T-helper 1 cell treated with Interleukin-12 subunit alpha and Interleukin-12 subunit beta and Interleukin-4 antibody, amounts not matched to agents 30 μg/mL and 1 μg/mL, for 36 hours (primary cell): ENCODE data around the gene RTN4RL1.
"Not testable (repeated sequence)": the region's sequence is repeated elsewhere in the genome, so short reads cannot be mapped to it uniquely, and the experiment has no call there.

ENCODE experiments used
- H3K27ac Mint-ChIP-seq: one replicate; pipeline ENCODE4 v1.8.0; 2021; ENCODE audit warnings: mild to moderate bottlenecking, mixed read lengths
- H3K27me3 Mint-ChIP-seq: one replicate; pipeline ENCODE4 v1.8.0; 2021; ENCODE audit warnings: low read depth, mixed read lengths
- H3K36me3 Mint-ChIP-seq: one replicate; pipeline ENCODE4 v1.8.0; 2021; ENCODE audit warnings: low read depth, mixed read lengths
- H3K4me1 Mint-ChIP-seq: one replicate; pipeline ENCODE4 v1.8.0; 2021; ENCODE audit warnings: low read depth, mixed read lengths
- H3K4me3 Mint-ChIP-seq: one replicate; pipeline ENCODE4 v1.8.0; 2021; ENCODE audit warnings: mild to moderate bottlenecking, moderate library complexity, mixed read lengths
- H3K9me3 Mint-ChIP-seq: one replicate; pipeline ENCODE4 v1.8.0; 2021; ENCODE audit warnings: mixed read lengths

Gene RTN4RL1

DNA sequence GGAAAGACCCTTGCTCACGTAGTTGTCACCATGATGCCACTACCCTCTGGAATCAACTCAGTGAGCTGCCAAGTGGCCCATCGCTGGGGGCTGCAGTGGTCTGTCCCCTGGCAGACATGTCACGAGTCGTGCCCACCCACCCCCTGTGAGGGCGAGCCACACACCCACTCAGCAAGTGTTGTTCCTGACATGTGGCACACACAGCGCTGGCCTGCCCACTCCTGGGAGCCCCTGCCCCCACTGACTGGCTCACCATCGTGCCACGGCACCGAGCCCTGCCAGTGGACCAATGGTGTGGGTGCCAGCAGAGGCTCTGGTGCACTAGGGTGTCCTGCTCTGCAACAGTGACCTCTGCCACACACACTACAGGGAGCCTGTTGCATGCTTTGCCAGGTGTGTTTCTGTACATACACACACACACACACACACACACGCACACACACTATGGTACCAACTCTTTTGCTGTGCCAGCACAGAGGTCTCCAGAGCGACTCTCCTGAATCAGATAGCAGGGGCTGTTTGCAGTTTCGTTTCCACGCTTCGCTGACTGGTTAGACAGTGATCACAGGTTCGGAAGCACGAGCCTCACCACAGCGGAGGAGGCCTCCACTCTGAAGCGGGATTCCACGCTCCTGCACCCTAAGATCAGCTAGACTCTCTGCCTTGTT lies 7.7 kb downstream of the RTN4RL1 start:
- Mint-ChIP-seq H3K4me1 (peaks cover 2% of the 10 kb centered on the region), H3K27ac (no peak overlapping the region), H3K4me3 (no peak overlapping the region), H3K36me3 (no peaks in the 10 kb centered on the region), H3K27me3 (peaks cover 44% of the 10 kb centered on the region), H3K9me3 (no peaks in the 10 kb centered on the region)

DNA sequence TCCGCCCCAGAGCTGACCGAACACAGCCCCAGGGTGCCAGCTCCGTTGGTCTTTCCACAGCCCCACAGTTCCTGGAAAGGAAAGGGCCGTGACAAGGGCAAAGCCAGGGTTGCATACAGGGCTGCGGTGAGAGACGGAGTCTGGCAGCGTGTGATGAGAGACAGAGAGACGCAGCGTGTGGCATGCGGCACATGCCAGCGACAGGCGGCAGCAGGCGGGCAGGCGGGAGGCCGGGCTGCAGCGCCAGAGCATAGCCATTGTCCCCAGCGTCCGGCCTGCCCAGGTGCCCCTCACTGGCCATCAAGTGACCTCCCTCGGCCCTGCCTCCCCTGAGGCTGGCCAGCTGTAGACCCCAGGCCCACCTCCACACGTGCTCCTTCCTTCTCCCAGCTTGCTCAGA lies 8.6 kb downstream of the RTN4RL1 start:
- no peak overlapping the region for H3K27ac Mint-ChIP-seq
- H3K36me3 Mint-ChIP-seq, result no peaks in the 10 kb centered on the region
- H3K27me3 Mint-ChIP-seq, result peaks cover 49% of the 10 kb centered on the region
- H3K9me3 Mint-ChIP-seq, result no peaks in the 10 kb centered on the region
- H3K4me3 Mint-ChIP-seq, result no peak overlapping the region
- peaks cover 3% of the 10 kb centered on the region for H3K4me1 Mint-ChIP-seq

DNA sequence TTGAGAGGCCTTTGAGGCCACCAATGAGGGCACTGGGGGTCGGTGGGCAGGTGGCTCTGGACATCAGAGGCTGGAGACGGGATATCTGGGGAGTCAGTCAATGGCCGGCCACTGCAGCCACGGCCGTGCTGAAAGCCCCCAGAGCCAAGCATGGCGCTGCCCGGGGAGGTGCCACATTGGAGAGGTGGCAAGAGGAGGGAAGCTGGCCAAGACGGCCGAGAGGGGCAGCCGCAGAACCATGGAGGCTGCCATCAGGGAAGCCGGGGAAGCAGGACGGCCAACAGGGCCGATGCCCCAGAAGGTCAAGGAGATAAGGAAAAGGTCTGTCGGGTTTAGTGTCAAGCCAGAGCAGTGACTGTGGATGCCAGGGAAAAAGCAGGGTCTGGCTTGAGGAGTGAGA lies 9.8 kb downstream of the RTN4RL1 start:
- no peaks in the 10 kb centered on the region for H3K36me3 Mint-ChIP-seq
- H3K27me3 Mint-ChIP-seq, result peaks cover 42% of the 10 kb centered on the region
- H3K4me3 Mint-ChIP-seq, result no peak overlapping the region
- H3K27ac Mint-ChIP-seq, result no peak overlapping the region
- peaks cover 3% of the 10 kb centered on the region for H3K4me1 Mint-ChIP-seq
- no peaks in the 10 kb centered on the region for H3K9me3 Mint-ChIP-seq

DNA sequence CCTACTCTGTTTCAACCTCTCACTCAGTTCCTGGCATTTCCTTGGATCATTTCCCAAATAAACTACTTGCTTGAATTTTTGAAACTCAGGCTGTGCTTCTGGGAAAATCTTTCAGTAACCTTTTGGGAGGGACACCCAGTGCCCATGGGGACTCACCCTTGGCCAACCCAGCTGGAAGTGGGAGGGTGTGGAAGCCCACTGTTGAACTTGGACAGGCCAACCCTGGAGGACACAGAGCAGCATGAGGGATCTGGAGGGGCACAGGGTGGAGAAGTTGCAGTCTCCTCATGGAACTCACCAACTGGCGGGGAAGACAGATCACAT lies 11.2 kb downstream of the RTN4RL1 start:
- Mint-ChIP-seq H3K4me1 (peaks cover 3% of the 10 kb centered on the region), H3K9me3 (no peaks in the 10 kb centered on the region), H3K27me3 (peaks cover 29% of the 10 kb centered on the region), H3K27ac (no peak overlapping the region), H3K4me3 (no peak overlapping the region), H3K36me3 (no peaks in the 10 kb centered on the region)

DNA sequence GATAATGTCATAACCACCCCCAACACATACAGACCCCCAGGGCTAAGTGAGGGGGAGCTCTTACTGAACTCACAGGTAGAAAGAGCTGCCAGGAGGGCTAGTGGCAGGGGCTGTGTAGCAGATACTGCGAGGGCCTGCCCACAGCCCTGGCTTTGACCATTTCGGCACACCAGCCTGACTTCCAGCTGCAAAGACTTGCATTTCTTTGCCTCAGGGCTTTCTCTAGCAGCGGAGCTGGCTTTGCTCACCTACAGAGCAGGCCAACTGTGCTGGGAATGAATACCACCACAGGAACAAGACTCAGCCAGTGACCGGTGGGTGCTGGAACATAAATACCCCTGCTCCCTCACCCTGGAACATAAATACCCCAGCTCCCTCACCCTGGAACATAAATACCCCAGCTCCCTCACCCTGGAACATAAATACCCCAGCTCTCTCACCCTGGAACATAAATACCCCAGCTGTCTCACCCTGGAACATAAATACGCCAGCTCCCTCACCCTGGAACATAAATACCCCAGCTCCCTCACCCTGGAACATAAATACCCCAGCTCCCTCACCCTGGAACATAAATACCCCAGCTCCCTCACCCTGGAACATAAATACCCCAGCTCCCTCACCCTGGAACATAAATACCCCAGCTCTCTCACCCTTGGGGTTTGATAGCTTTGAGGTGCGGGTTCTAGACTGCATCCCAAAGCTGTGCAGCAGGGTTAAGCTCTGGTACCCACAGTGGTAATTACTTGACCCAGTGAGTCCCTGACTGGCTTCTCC lies 11.7 kb downstream of the RTN4RL1 start:
- not testable (repeated sequence) for H3K36me3 Mint-ChIP-seq, H3K9me3 Mint-ChIP-seq, H3K27ac Mint-ChIP-seq, H3K4me1 Mint-ChIP-seq, H3K4me3 Mint-ChIP-seq
- H3K27me3 Mint-ChIP-seq, result peaks cover 26% of the 10 kb centered on the region

DNA sequence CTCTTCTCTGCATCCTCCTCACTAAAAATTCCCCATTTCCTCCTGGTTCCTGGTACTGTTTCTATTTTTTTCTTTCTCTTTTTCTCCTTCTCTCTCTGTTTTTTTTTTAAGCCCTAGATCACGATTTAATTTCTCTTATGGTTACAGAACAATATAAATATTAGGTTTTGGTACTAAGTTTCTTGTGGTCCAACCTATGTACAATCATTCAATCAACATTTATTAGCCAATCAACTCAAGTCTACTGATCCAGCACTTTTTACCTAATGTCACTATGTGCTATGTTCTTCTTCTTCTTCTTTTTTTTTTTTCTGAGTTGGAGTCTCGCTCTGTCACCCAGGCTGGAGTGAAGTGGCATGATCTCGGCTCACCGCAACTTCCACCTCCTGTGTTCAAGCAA lies 12.6 kb downstream of the RTN4RL1 start:
- H3K4me3 Mint-ChIP-seq, result no peak overlapping the region
- no peaks in the 10 kb centered on the region for H3K36me3 Mint-ChIP-seq
- H3K27ac Mint-ChIP-seq, result no peak overlapping the region
- peaks cover 17% of the 10 kb centered on the region for H3K27me3 Mint-ChIP-seq
- H3K9me3 Mint-ChIP-seq, result no peaks in the 10 kb centered on the region
- H3K4me1 Mint-ChIP-seq, result peaks cover 3% of the 10 kb centered on the region

DNA sequence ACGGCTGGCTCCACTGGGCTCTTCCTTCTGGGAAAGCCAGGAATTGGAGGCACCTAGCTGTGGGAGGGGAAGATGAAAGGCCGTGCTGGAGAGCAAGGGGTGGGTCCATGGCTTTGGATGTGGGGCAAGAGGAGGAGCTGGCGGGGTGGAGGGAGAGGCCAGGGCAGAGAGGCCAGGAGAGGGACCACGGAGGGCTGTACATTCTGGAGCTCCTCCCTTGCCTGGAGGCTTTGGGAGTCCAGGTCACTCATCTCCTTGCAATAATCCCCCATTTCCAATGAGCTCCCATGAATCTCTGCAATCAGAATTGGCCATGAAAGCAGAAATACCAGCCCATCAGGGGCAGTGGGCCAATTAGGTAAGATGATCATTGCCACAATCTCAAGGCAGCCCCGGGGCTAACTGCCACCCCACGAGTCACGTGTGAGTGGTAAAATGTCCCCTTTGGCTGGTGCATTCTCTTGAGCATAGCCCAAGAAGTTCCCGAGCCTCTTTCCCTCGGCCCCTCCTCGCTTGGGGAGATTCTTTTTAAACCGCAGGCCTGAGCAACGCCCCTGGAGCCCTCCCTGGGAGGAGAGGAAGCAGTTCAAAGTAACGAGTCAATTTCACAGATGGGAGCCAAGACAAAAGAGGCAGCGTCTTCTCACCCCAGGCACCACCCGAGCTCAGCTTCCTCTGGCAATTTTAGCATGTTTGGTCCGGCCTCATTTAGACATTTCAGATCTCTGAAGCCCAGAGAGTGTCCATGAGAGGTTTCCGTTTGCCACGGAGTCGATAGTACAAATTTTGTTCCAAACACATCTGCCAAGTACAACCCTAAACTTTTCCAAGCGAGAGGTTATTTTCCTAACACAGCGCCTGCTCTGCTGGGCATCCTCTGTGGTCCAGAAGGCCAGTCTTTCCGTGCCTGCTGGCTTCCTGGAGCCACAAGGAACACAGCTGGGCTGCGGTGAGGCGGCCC lies 13.4 kb downstream of the RTN4RL1 start:
- H3K36me3 Mint-ChIP-seq, result no peaks in the 10 kb centered on the region
- peaks cover 3% of the 10 kb centered on the region for H3K4me1 Mint-ChIP-seq
- no peaks in the 10 kb centered on the region for H3K9me3 Mint-ChIP-seq
- H3K27ac Mint-ChIP-seq, result no peak overlapping the region
- peaks cover 17% of the 10 kb centered on the region for H3K27me3 Mint-ChIP-seq
- H3K4me3 Mint-ChIP-seq, result no peak overlapping the region

DNA sequence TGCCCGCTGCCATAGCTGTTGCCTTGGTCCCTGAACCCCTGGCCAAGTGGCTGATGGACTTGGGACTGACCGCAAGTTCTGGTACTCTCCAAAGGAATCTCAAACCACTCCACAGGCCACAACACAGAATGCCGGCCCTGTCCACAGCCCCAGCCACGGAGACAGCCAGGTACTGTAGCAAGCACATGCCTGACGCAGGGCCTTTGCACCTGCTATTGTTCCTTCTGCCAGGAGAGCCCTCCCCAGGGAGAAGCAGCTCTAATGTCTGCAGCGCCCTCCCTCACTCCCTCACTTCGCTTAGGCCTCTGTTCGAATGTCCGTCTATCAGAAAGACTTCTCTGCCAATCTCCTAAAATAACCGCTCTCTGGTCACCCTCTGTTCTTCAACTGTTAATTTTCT lies 15.4 kb downstream of the RTN4RL1 start:
- H3K36me3 Mint-ChIP-seq, result no peaks in the 10 kb centered on the region
- H3K4me1 Mint-ChIP-seq, result peaks cover 3% of the 10 kb centered on the region
- no peak overlapping the region for H3K4me3 Mint-ChIP-seq
- H3K27me3 Mint-ChIP-seq, result peaks cover 17% of the 10 kb centered on the region
- H3K27ac Mint-ChIP-seq, result no peak overlapping the region
- H3K9me3 Mint-ChIP-seq, result no peaks in the 10 kb centered on the region

DNA sequence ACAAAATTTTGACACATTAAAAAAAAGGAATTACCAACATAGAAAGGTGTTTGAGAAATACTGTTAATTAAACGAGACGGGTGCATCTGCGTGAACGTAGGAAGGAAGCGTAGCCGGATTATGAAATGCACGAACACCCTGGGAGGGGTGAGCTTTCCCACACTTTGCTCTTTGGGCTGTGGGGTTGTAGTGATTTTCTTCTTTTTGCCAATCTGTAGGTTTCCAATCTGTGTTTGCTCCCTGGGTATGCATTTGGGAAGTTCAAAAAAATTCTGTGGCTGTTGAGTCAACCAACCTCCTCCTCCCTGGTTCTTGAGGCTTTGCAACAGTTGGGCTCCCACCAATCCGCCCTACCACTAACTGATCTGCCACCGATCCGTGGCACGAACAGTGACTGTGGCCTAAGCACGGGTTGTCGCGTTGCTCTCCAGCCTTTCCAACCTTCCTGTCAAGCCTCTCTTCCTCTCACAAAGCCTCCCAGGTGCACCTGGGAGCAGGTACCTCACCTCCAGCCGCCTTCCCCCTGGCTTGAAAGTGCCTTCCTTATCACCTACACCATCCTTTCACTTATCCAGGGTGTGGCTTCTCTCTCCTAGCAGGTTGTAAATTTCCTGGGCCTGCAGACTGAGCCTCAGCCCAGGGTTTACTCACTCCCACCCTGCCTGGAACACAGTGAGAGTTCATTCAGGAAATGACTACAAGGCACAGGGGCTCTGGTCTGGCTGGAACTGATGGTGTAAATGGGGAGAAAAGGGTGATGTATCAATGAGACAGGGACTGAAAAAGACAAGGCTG lies 16.6 kb downstream of the RTN4RL1 start:
- Mint-ChIP-seq H3K9me3 (no peaks in the 10 kb centered on the region), H3K27me3 (peaks cover 14% of the 10 kb centered on the region), H3K4me1 (peaks cover 3% of the 10 kb centered on the region), H3K27ac (no peak overlapping the region), H3K36me3 (no peaks in the 10 kb centered on the region), H3K4me3 (no peak overlapping the region)

DNA sequence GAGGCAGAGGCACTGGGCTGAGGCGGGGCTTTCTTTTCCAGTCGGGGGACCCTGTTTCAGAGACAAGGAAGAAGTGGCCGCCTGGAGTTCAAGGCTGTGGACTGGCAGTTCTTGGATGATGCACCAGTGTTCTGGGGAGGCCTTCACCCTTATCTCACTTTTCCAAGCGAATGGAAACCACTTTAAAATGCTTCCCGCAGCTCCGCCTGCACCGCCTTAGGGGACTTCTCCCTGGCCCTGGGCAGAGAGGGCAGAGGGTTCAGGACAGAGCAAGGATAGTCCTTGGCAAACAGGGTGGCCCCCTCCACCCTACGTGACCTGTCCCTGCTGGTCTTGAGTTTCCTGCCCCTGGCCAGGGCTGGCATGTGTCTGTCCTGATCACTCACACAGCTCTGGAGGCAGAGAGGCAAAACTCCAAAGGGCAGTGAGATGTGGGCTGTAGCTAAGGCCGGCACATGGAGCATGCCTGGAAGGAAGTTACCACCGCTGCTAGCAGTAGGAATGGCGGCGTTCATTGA lies 20.6 kb downstream of the RTN4RL1 start:
- no peaks in the 10 kb centered on the region for H3K36me3 Mint-ChIP-seq
- peaks cover 3% of the 10 kb centered on the region for H3K27me3 Mint-ChIP-seq
- H3K27ac Mint-ChIP-seq, result no peak overlapping the region
- H3K9me3 Mint-ChIP-seq, result no peaks in the 10 kb centered on the region
- no peaks in the 10 kb centered on the region for H3K4me1 Mint-ChIP-seq
- H3K4me3 Mint-ChIP-seq, result no peak overlapping the region

DNA sequence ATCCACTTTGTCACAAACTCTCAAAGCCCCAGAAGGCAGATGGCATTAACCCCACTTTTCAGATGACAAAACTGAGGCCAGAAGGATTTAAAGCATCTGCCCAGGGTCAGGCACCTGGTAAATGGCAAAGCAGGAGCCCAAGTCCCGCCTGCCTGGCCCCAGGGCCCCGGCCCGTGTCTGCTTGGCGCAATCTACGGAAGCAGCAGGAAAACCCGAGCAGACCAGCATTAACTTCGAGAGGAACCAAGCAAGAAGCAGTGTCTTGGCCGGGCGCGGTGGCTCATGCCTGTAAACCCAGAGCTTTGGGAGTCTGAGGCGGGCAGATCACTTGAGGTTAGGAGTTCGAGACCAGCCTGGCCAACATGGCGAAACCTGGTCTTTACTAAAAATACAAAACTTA lies 21.6 kb downstream of the RTN4RL1 start:
- no peaks in the 10 kb centered on the region for H3K4me1 Mint-ChIP-seq
- no peaks in the 10 kb centered on the region for H3K9me3 Mint-ChIP-seq
- H3K4me3 Mint-ChIP-seq, result no peak overlapping the region
- H3K27ac Mint-ChIP-seq, result no peak overlapping the region
- peaks cover 12% of the 10 kb centered on the region for H3K27me3 Mint-ChIP-seq
- H3K36me3 Mint-ChIP-seq, result no peaks in the 10 kb centered on the region

DNA sequence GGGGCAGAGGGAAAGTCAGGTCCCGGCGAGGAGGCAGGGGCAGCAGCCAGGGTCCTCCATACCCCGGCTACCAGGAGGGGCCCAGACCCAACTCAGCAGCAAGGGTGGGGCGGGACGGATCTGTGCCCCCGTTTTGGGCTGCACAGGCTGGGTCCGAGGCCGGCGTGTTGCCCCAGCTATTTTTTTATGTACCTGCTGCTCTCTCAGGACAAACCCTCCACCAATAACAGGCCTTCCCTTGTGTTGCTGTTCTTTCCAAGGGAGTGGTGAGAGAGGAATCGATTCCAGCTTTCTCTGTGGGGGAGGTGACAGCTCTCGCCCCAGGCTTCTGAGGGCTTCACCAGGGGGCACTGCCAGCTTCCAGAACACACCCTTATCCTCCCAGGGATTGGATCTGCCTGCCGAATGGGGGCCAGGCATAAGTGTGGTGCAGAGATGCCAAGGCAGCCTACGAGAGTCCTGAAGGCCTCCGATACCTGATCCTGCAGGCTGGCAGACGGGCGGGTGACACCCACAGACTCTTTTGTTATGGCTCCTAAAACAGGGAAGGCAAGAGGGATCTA lies 22.3 kb downstream of the RTN4RL1 start:
- no peaks in the 10 kb centered on the region for H3K36me3 Mint-ChIP-seq
- H3K4me1 Mint-ChIP-seq, result no peaks in the 10 kb centered on the region
- no peak overlapping the region for H3K4me3 Mint-ChIP-seq
- H3K9me3 Mint-ChIP-seq, result no peaks in the 10 kb centered on the region
- no peak overlapping the region for H3K27ac Mint-ChIP-seq
- H3K27me3 Mint-ChIP-seq, result peaks cover 12% of the 10 kb centered on the region

DNA sequence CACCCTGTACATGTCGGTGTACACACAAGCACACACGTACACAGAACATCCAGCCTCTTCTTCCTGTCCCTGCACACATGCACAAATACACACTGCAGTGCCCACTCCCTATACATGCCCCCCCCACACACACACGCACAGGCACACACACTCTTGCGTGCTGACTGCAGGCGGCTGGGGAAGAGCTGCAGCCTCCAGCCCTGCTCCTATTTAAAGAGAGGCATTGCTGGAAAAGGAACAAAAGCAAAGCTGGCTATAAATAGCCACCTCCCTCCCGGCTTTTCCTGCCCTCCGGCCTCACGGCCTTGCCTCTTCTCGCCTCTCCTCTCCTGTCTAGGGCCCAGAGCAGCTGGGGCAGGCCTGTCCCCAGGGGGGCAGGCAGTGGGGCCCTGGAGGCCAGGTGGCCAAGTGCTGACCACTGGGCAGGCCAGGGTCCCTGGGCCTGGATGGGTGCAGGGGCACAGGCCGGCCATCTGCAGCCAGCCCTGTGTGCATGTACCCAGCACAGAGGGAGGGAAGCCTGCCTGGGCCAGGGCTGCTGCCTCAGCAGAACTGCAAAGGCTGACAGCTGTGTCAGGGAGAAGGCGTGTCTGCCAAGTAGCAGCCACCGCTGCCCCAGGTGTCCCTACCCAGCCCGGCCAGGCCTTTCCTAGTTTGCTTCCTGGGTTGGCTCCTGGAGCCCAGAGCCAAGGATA lies 25.4 kb downstream of the RTN4RL1 start:
- no peaks in the 10 kb centered on the region for H3K4me1 Mint-ChIP-seq
- H3K27me3 Mint-ChIP-seq, result peaks cover 36% of the 10 kb centered on the region
- peak overlapping the region; percentile 16 for H3K4me3 Mint-ChIP-seq
- no peaks in the 10 kb centered on the region for H3K36me3 Mint-ChIP-seq
- no peak overlapping the region for H3K27ac Mint-ChIP-seq
- H3K9me3 Mint-ChIP-seq, result no peaks in the 10 kb centered on the region
